Measurements from ENCODE around the gene TOMT.
A peak's percentile ranks its signal among the peaks of the same experiment; 100 is the strongest.

TOMT gene

GRCh38 chr11:72105888-72106287 is at the start of gene TOMT:
TOMT (plus strand) TSS chr11:72105924; CDS start chr11:72105952, 28 bp downstream.
- DNase-seq (ENCODE audit: low spot score), result no peak

GRCh38 chr11:72058416-72059034 is 47.2 kb upstream of the TOMT start:
- DNase-seq (ENCODE audit: low spot score), result no peak

- no peak for DNase-seq (ENCODE audit: low spot score)
These were observed 43.9 kb upstream of the TOMT start for GRCh38 chr11:72061739-72062396.

- DNase-seq (ENCODE audit: low spot score), result no peak
These were observed 38.9 kb upstream of the TOMT start for GRCh38 chr11:72066855-72067254.

GRCh38 chr11:72067266-72067665 is 38.5 kb upstream of the TOMT start:
- no peak for DNase-seq (ENCODE audit: low spot score)

- no peak for DNase-seq (ENCODE audit: low spot score)
These were observed 38.0 kb upstream of the TOMT start for GRCh38 chr11:72067676-72068075.

- DNase-seq (ENCODE audit: low spot score), result no peak
These were observed 36.5 kb upstream of the TOMT start for GRCh38 chr11:72069200-72069599.

GRCh38 chr11:72069787-72070251 is 35.9 kb upstream of the TOMT start:
- no peak for DNase-seq (ENCODE audit: low spot score)

- no peak for DNase-seq (ENCODE audit: low spot score)
These were observed 35.2 kb upstream of the TOMT start for GRCh38 chr11:72070491-72070890.

GRCh38 chr11:72072348-72072747 is 33.4 kb upstream of the TOMT start:
- DNase-seq (ENCODE audit: low spot score), result no peak

GRCh38 chr11:72075109-72075508 is 30.6 kb upstream of the TOMT start:
- peak; percentile 5 for DNase-seq (ENCODE audit: low spot score)

- DNase-seq (ENCODE audit: low spot score), result no peak
These were observed 30.0 kb upstream of the TOMT start for GRCh38 chr11:72075756-72076155.

GRCh38 chr11:72078477-72078876 is 27.2 kb upstream of the TOMT start:
- DNase-seq (ENCODE audit: low spot score), result no peak

GRCh38 chr11:72079819-72080325 is 25.9 kb upstream of the TOMT start:
- no peak for DNase-seq (ENCODE audit: low spot score)

GRCh38 chr11:72080326-72081183 is 25.2 kb upstream of the TOMT start, which contains the start of the genes LRRC51 and NUMA1:
LRRC51 (plus strand) TSS chr11:72080850; CDS start chr11:72089084, 8,234 bp downstream.
NUMA1 (minus strand) TSS chr11:72080542; CDS start chr11:72035943, 44,599 bp downstream.
- peak; percentile 99 for DNase-seq (ENCODE audit: low spot score)

GRCh38 chr11:72081184-72081644 is 24.5 kb upstream of the TOMT start:
- no peak for DNase-seq (ENCODE audit: low spot score)

- no peak for DNase-seq (ENCODE audit: low spot score)
These were observed 23.8 kb upstream of the TOMT start for GRCh38 chr11:72081821-72082453.

GRCh38 chr11:72083414-72083813 is 22.3 kb upstream of the TOMT start:
- no peak for DNase-seq (ENCODE audit: low spot score)

GRCh38 chr11:72084076-72084475 is 21.6 kb upstream of the TOMT start:
- no peak for DNase-seq (ENCODE audit: low spot score)

- DNase-seq (ENCODE audit: low spot score), result no peak
These were observed 20.8 kb upstream of the TOMT start for GRCh38 chr11:72084965-72085364.

- no peak for DNase-seq (ENCODE audit: low spot score)
These were observed 19.9 kb upstream of the TOMT start for GRCh38 chr11:72085621-72086351.

Data from CD4-positive, alpha-beta T cell treated with Interleukin-6 at 100 ng/mL for 8 hours (primary cell).